Tibial nerve (tissue), 4 donors: ENCODE results near the gene TXNDC8.

Experiments
- EP300 ChIP-seq, 2 donors: sonication (generic); formaldehyde crosslinking; IDR thresholded peaks; one replicate each; pipeline ENCODE4 v1.6.1; 2017; ENCODE audit warnings: antibody characterized with exemption in 2 of 2, mild to moderate bottlenecking in 1 of 2
- TF ChIP-seq, protein P1 (sequence below), 5 experiments: fragments of 200-600 bp in 3 of 5; fragments of 450-650 bp in 2 of 5; sonication (generic) in 3 of 5; IDR thresholded peaks; one replicate each; pipeline ENCODE4 v1.5.1; 2016 to 2019; ENCODE audit warnings: antibody characterized with exemption in 5 of 5, mild to moderate bottlenecking in 3 of 5, moderate library complexity in 2 of 5

DNA sequence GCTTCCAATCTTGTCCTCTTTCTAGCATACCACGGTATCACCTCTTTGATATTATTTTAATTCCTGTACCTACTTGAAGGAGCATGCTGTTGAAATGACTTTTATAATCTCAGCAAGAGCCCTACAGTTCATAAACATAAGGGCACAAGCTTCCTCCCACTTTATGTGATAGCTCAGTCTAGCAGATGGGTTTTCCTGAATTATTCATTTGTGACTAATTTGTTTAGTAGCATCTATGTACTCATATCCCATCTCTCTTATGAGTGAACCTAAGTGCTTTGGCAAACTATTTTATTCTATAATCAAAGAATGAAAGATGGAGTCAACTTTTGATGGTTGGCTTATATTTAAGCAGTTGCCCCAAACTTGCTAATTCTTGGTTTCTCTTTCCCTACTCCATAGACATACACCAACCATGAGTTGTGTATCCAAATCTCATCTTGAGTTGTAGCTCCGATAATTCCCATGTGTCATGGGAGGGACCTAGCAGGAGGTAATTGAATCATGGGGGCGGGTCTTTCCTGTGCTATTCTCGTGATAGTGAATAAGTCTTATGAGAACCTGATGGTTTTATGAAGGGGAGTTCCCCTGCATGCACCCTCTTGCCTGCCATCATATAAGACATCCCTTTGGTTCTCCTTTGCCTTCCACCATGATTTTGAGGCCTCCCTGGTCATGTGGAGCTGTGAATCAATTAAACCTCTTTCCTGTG lies 17.7 kb downstream of the TXNDC8 start:
- TF ChIP-seq, protein P1, sequence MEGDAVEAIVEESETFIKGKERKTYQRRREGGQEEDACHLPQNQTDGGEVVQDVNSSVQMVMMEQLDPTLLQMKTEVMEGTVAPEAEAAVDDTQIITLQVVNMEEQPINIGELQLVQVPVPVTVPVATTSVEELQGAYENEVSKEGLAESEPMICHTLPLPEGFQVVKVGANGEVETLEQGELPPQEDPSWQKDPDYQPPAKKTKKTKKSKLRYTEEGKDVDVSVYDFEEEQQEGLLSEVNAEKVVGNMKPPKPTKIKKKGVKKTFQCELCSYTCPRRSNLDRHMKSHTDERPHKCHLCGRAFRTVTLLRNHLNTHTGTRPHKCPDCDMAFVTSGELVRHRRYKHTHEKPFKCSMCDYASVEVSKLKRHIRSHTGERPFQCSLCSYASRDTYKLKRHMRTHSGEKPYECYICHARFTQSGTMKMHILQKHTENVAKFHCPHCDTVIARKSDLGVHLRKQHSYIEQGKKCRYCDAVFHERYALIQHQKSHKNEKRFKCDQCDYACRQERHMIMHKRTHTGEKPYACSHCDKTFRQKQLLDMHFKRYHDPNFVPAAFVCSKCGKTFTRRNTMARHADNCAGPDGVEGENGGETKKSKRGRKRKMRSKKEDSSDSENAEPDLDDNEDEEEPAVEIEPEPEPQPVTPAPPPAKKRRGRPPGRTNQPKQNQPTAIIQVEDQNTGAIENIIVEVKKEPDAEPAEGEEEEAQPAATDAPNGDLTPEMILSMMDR (IDR thresholded peaks at IDR 0.05) = no peak
- TF ChIP-seq EP300 (IDR thresholded peaks at IDR 0.05) = no peak
